IMR-90 (cell line): Measurements from ENCODE around the gene POLR1G. TPM values are rescaled to one million over a fixed set of nuclear protein-coding genes. Genes with fewer than 3 reads are reported as not detected.

ENCODE experiments used
- ATAC-seq: fragments of 200-7000 bp; cut with Tn5 transposase; 2 replicates; pipeline ENCODE4 v1.9.1; 2020; ENCODE audit warnings: low read depth, mild to moderate bottlenecking, moderate library complexity
- BruUV-seq: library from RNA; stranded (reverse); fragments of 400-500 nt; replicated peaks from 2 replicates; lab custom pipeline; 2021; lab: Mats Ljungman, UMichigan
- CTCF ChIA-PET: fragments of 300-600 bp; formaldehyde crosslinking; extraction: SDS; loops from one replicate; lab custom pipeline; 2021; ENCODE audit warnings: antibody characterized with exemption; lab: Yijun Ruan, JAX
- POLR2A ChIA-PET: fragments of 300-600 bp; sonication (Branson Sonifier 250); formaldehyde crosslinking; loops from one replicate; lab custom pipeline; 2022; ENCODE audit warnings: antibody characterized with exemption; ENCODE audit not compliant: unreplicated experiment; lab: Charles Lee
- DNase-seq: peaks from one replicate; pipeline ENCODE4 v3.0.0; 2013
- H2AFZ ChIP-seq: replicated peaks from 2 replicates; pipeline ENCODE3; 2013; ENCODE audit warnings: low read length, mild to moderate bottlenecking; ENCODE audit not compliant: poor library complexity
- H2AK5ac ChIP-seq: 2 replicates; pipeline ENCODE4 v1.6.1; 2013; ENCODE audit warnings: low read depth, low read length, inconsistent platforms
- H2AK9ac ChIP-seq: replicated peaks from 2 replicates; pipeline ENCODE3; 2013; ENCODE audit warnings: mild to moderate bottlenecking, low read depth, low read length, moderate library complexity; ENCODE audit not compliant: poor library complexity
- H2BK120ac ChIP-seq: 2 replicates; pipeline ENCODE4 v1.6.1; 2013; ENCODE audit warnings: low read depth, low read length, inconsistent platforms
- H2BK15ac ChIP-seq: 3 replicates; pipeline ENCODE4 v1.6.1; 2013; ENCODE audit warnings: low read depth, low read length, inconsistent platforms
- H2BK20ac ChIP-seq: 2 replicates; pipeline ENCODE4 v1.6.1; 2013; ENCODE audit warnings: low read depth, mild to moderate bottlenecking, inconsistent platforms, low read length, moderate library complexity
- H2BK5ac ChIP-seq: 2 replicates; pipeline ENCODE4 v1.6.1; 2013; ENCODE audit warnings: mild to moderate bottlenecking, low read depth, low read length, inconsistent platforms; ENCODE audit not compliant: poor library complexity, severe bottlenecking
- H3K14ac ChIP-seq: replicated peaks from 2 replicates; pipeline ENCODE4 v1.6.1; 2013; ENCODE audit warnings: low read depth, low read length, inconsistent platforms
- H3K18ac ChIP-seq: 2 replicates; pipeline ENCODE4 v1.6.1; 2013; ENCODE audit warnings: low read depth, low read length, control low read depth
- H3K23ac ChIP-seq: 2 replicates; pipeline ENCODE4 v1.6.1; 2013; ENCODE audit warnings: low read depth, low read length, inconsistent platforms
- H3K27ac ChIP-seq: 2 replicates; pipeline ENCODE4 v1.5.1; 2013; ENCODE audit warnings: mild to moderate bottlenecking, control low read depth, low read length; ENCODE audit not compliant: insufficient read depth
- H3K27me3 ChIP-seq: 2 replicates; pipeline ENCODE4 v1.6.1; 2013; ENCODE audit warnings: low read length; ENCODE audit not compliant: control insufficient read depth, insufficient read depth
- H3K36me3 ChIP-seq: 2 replicates; pipeline ENCODE4 v1.6.1; 2013; ENCODE audit warnings: low read length, mixed read lengths; ENCODE audit not compliant: control insufficient read depth, insufficient read depth
- H3K4ac ChIP-seq: 2 replicates; pipeline ENCODE4 v1.6.1; 2013; ENCODE audit warnings: low read depth, low read length, inconsistent platforms
- H3K4me1 ChIP-seq: 2 replicates; pipeline ENCODE4 v1.6.1; 2013; ENCODE audit warnings: low read length, mixed read lengths; ENCODE audit not compliant: control insufficient read depth, insufficient read depth
- H3K4me2 ChIP-seq: 2 replicates; pipeline ENCODE4 v1.6.1; 2013; ENCODE audit warnings: low read depth, mild to moderate bottlenecking, control low read depth, low read length, moderate library complexity
- H3K4me3 ChIP-seq: 2 replicates; pipeline ENCODE4 v1.5.1; 2013; ENCODE audit warnings: low read depth, mild to moderate bottlenecking, control low read depth, low read length, moderate library complexity; ENCODE audit not compliant: insufficient read depth
- H3K56ac ChIP-seq: 2 replicates; pipeline ENCODE4 v1.6.1; 2013; ENCODE audit warnings: low read length, inconsistent platforms; ENCODE audit not compliant: insufficient read depth; ENCODE audit errors: extremely low read depth
- H3K79me1 ChIP-seq, 2 experiments: 2 replicates each; pipeline ENCODE4 v1.6.1; 2013; ENCODE audit warnings: low read length in 2 of 2, inconsistent platforms in 1 of 2, low read depth in 1 of 2
- H3K9ac ChIP-seq: 2 replicates; pipeline ENCODE4 v1.6.1; 2013; ENCODE audit warnings: low read depth, low read length, control low read depth
- H3K9me1 ChIP-seq: 2 replicates; pipeline ENCODE4 v1.6.1; 2013; ENCODE audit warnings: low read length, inconsistent platforms; ENCODE audit not compliant: insufficient read depth
- H3K9me3 ChIP-seq: 2 replicates; pipeline ENCODE4 v1.6.1; 2013; ENCODE audit warnings: low read length; ENCODE audit not compliant: control insufficient read depth, insufficient read depth
- H4K20me1 ChIP-seq: 2 replicates; pipeline ENCODE4 v1.6.1; 2013; ENCODE audit warnings: low read length, inconsistent platforms; ENCODE audit not compliant: insufficient read depth
- H4K5ac ChIP-seq: 2 replicates; pipeline ENCODE4 v1.6.1; 2013; ENCODE audit warnings: mild to moderate bottlenecking, low read depth, low read length, control low read depth
- H4K8ac ChIP-seq, 2 experiments: 2 replicates each; pipeline ENCODE4 v1.6.1; 2013; ENCODE audit warnings: low read depth in 2 of 2, low read length in 2 of 2, control low read depth in 1 of 2, inconsistent platforms in 1 of 2
- H4K91ac ChIP-seq: 2 replicates; pipeline ENCODE4 v1.6.1; 2013; ENCODE audit warnings: low read depth, low read length, inconsistent platforms; ENCODE audit not compliant: insufficient read depth
- CEBPB ChIP-seq: IDR thresholded peaks from 2 replicates; pipeline ENCODE4 v1.6.1; 2012; ENCODE audit warnings: low read depth, low read length, improper control_type of control experiment
- CTCF ChIP-seq: conservative IDR thresholded peaks from 2 replicates; pipeline ENCODE4 v1.5.1; 2012; ENCODE audit warnings: mild to moderate bottlenecking, low read depth, low read length, improper control_type of control experiment
- ELK1 ChIP-seq: fragments of 150-350 bp; IDR thresholded peaks from 2 replicates; pipeline ENCODE4 v1.6.1; 2016; ENCODE audit warnings: low read depth, mild to moderate bottlenecking, low read length, moderate library complexity, borderline replicate concordance
- FOS ChIP-seq: fragments of 150-350 bp; IDR thresholded peaks from 2 replicates; pipeline ENCODE4 v1.6.1; 2016; ENCODE audit warnings: low read depth, low read length
- MAFK ChIP-seq: IDR thresholded peaks from 2 replicates; pipeline ENCODE4 v1.6.1; 2012; ENCODE audit warnings: low read depth, low read length, improper control_type of control experiment
- MAZ ChIP-seq: IDR thresholded peaks from 2 replicates; pipeline ENCODE4 v1.6.1; 2012; ENCODE audit warnings: low read depth, mild to moderate bottlenecking, low read length, improper control_type of control experiment, moderate library complexity, borderline replicate concordance
- MXI1 ChIP-seq: IDR thresholded peaks from 2 replicates; pipeline ENCODE4 v1.6.1; 2012; ENCODE audit warnings: low read depth, mild to moderate bottlenecking, low read length, moderate library complexity, borderline replicate concordance
- POLR2A ChIP-seq: IDR thresholded peaks from 2 replicates; pipeline ENCODE4 v1.6.1; 2012; ENCODE audit warnings: mild to moderate bottlenecking, low read depth, low read length
- RAD21 ChIP-seq: IDR thresholded peaks from 2 replicates; pipeline ENCODE4 v1.6.1; 2012; ENCODE audit warnings: low read length, improper control_type of control experiment
- RCOR1 ChIP-seq: IDR thresholded peaks from 2 replicates; pipeline ENCODE4 v1.6.1; 2012; ENCODE audit warnings: mild to moderate bottlenecking, low read length, improper control_type of control experiment; ENCODE audit not compliant: insufficient replicate concordance
- RFX5 ChIP-seq: IDR thresholded peaks from 2 replicates; pipeline ENCODE4 v1.8.0; 2012; ENCODE audit warnings: low read depth, mild to moderate bottlenecking, low read length, moderate library complexity
- SMC3 ChIP-seq: fragments of 150-350 bp; IDR thresholded peaks from 2 replicates; pipeline ENCODE4 v1.6.1; 2016; ENCODE audit warnings: low read depth, mild to moderate bottlenecking, antibody characterized with exemption, low read length, moderate library complexity
- USF2 ChIP-seq: fragments of 150-350 bp; IDR thresholded peaks from 2 replicates; pipeline ENCODE4 v1.6.1; 2017; ENCODE audit warnings: mild to moderate bottlenecking, antibody characterized with exemption, low read length, low read depth
- WGBS, 2 experiments: methylation state at CpG; one replicate each; pipeline versions ENCODE4 v1.1.5 to v1.1.7; 2013; ENCODE audit warnings: missing lambda C conversion rate in 2 of 2; ENCODE audit not compliant: insufficient read length in 1 of 2; ENCODE audit errors: extremely low coverage in 2 of 2; 5-methylcytosine and 5-hydroxymethylcytosine counted together
- dilution Hi-C: fragments of 300-500 bp; cut with HindIII; formaldehyde crosslinking; loops from one replicate; pipeline ENCODE4 v1.14.3; 2018; ENCODE audit warnings: low sequenced_read_pairs; ENCODE audit not compliant: unreplicated experiment
- in situ Hi-C: fragments of 300-500 bp; cut with MboI; formaldehyde crosslinking; loops from 3 replicates; pipeline ENCODE4 v1.14.3; 2019; ENCODE audit warnings: low sequenced_read_pairs, inconsistent platforms, mixed read lengths
- intact Hi-C: fragments of 100-400 bp; cut with micrococcal nuclease; formaldehyde crosslinking; loops from 2 replicates; pipeline ENCODE4 v1.10.0; 2022
- polyA plus RNA-seq, 3 experiments: library from polyadenylated mRNA; depleted of rRNA; stranded (reverse); fragments of >200 nt; gene quantifications; 2 replicates each; pipeline ENCODE4 v1.2.3, GENCODE V29; 2012; ENCODE audit warnings: low replicate concordance in 1 of 3
- total RNA-seq: library from RNA; depleted of rRNA; stranded (reverse); fragments of >200 nt; gene quantifications from 2 replicates; pipeline ENCODE4 v1.2.3, GENCODE V29; 2012

POLR1G gene
- total and polyA plus RNA-seq, 2 of the 4 experiments (the other 2 are of a cell fraction), result 8.0 to 12.5 TPM

- BruUV-seq, result no TSS peak
- Histone ChIP-seq H3K56ac (no peak overlapping the region), H4K20me1 (no peaks in the 10 kb centered on the region), H3K4me1 (peaks cover 5% of the 10 kb centered on the region), H3K36me3 (peaks cover 43% of the 10 kb centered on the region), H3K4me3 (no peak overlapping the region), H3K27me3 (no peaks in the 10 kb centered on the region), H3K79me1 (peaks cover 14 to 51% of the 10 kb centered on the region in 2 experiments), H2BK120ac (no peak overlapping the region), H4K8ac (no peak overlapping the region), H3K18ac (no peak overlapping the region), H4K5ac (no peak overlapping the region), H2AK9ac (peak overlapping the region; percentile 11), H3K27ac (no peak overlapping the region), H4K91ac (no peak overlapping the region), H2BK20ac (no peak overlapping the region), H2BK5ac (no peak overlapping the region), H3K23ac (no peak overlapping the region), H2AK5ac (no peak overlapping the region; the same call in 1 of the 2 replicates), H3K14ac (no peak overlapping the region), H2BK15ac (no peak overlapping the region), H3K9me1 (no peaks in the 10 kb centered on the region; the same call in 1 of the 2 replicates), H3K4me2 (no peak overlapping the region), H3K9me3 (no peaks in the 10 kb centered on the region), H2AFZ (no peak overlapping the region), H3K4ac (no peak overlapping the region), H3K9ac (no peak overlapping the region)
- ChIA-PET CTCF (no interaction called here), POLR2A (no interaction called here)
- TF ChIP-seq POLR2A, result no peak
- no peak for TF ChIP-seq RCOR1
- no peak for TF ChIP-seq CTCF
- TF ChIP-seq RAD21, result no peak
- TF ChIP-seq MXI1, result no peak
- TF ChIP-seq USF2, result no peak
- no peak for TF ChIP-seq ELK1
- TF ChIP-seq MAZ, result no peak
- TF ChIP-seq FOS, result no peak
- no peak for TF ChIP-seq SMC3
- no peak for TF ChIP-seq MAFK
- TF ChIP-seq RFX5, result no peak
- TF ChIP-seq CEBPB, result no peak
- intact Hi-C loops (no loop called here), in situ Hi-C loops (no loop called here), dilution Hi-C loops (no loop called here)
- ATAC-seq (no peak), DNase-seq (no peak)
- 86% methylated on average over 8 of the region's 10 CpGs; no CpG with 5 or more reads in 1 of the 2 experiments for WGBS, 2 experiments
These were observed 13.9 kb downstream of the POLR1G start for GRCh38 chr19:45420356-45420755.
